ENCODE results near the gene FRAS1. TPM values are rescaled to one million over a fixed set of nuclear protein-coding genes. Genes with fewer than 3 reads are reported as not detected.

FRAS1 gene
- polyA plus RNA-seq, 1 donor from 2014 or later = 2.8 TPM

DNA sequence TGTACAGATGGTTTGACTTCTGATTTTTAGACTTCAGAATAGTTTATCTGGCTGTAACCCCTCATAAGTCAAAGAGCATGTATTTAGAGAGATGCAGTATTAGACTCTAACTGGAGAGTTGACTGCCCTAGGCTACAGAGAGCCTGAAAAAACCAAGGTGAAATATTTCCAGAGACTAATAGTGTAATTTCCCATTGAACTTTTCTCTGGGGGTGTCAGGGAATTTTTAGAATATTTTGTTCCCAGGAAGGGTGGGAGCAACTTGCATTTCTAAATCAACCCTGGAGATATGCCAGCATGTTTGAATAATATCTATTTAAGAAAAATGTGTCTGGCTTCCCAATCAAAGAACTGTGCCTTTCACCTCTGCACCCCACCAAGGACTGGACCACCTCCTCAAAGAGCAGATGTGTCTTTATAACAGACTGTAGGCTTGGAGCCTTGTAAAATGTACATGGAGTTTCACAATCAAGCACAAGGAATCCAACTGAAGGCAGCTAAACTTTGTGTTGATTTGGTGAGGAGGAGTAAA lies 496.5 kb downstream of the FRAS1 start (continued):
- TF ChIP-seq, protein P1, sequence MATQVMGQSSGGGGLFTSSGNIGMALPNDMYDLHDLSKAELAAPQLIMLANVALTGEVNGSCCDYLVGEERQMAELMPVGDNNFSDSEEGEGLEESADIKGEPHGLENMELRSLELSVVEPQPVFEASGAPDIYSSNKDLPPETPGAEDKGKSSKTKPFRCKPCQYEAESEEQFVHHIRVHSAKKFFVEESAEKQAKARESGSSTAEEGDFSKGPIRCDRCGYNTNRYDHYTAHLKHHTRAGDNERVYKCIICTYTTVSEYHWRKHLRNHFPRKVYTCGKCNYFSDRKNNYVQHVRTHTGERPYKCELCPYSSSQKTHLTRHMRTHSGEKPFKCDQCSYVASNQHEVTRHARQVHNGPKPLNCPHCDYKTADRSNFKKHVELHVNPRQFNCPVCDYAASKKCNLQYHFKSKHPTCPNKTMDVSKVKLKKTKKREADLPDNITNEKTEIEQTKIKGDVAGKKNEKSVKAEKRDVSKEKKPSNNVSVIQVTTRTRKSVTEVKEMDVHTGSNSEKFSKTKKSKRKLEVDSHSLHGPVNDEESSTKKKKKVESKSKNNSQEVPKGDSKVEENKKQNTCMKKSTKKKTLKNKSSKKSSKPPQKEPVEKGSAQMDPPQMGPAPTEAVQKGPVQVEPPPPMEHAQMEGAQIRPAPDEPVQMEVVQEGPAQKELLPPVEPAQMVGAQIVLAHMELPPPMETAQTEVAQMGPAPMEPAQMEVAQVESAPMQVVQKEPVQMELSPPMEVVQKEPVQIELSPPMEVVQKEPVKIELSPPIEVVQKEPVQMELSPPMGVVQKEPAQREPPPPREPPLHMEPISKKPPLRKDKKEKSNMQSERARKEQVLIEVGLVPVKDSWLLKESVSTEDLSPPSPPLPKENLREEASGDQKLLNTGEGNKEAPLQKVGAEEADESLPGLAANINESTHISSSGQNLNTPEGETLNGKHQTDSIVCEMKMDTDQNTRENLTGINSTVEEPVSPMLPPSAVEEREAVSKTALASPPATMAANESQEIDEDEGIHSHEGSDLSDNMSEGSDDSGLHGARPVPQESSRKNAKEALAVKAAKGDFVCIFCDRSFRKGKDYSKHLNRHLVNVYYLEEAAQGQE (IDR thresholded peaks at IDR 0.05; ENCODE audit: borderline replicate concordance) = no peak

DNA sequence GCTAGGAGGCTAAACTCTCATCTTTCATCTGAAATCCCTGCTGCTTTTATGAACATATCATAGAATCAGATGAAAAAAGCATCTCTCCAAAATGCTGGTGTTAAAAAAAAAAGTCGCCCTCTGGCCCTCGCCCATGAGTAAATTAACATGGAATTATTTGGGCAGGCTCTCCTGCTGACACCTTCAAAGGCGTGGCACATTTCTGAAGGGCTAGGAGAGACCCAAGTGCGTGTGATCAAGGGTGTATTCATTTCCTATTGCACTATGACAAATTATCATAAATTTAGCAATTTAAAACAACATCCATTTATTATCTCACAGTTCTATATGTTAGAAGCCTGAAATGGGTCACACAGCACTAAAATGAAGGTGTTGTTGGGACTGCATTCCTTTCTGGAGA lies 499.5 kb downstream of the FRAS1 start:
- Histone ChIP-seq H3K27me3 (ENCODE audit: insufficient read depth, low read depth, low read length) (peaks cover 15% of the 10 kb centered on the region), H3K36me3 (ENCODE audit: insufficient read depth, low read length) (no peaks in the 10 kb centered on the region), H3K4me3 (ENCODE audit: low read length) (no peak overlapping the region), H3K4me2 (ENCODE audit: low read length) (no peak overlapping the region), H3F3A (ENCODE audit: insufficient read depth, low read length, poor library complexity, severe bottlenecking) (no peaks in the 10 kb centered on the region), H3K9me3 (ENCODE audit: low read length) (no peaks in the 10 kb centered on the region), H3K79me2 (replicated peaks; ENCODE audit: insufficient read depth, low read length) (no peaks in the 10 kb centered on the region), H3K27ac (ENCODE audit: low read length) (no peak overlapping the region), H3K9ac (ENCODE audit: low read length) (no peak overlapping the region), H2AFZ (ENCODE audit: low read depth, low read length) (no peak overlapping the region), H4K20me1 (ENCODE audit: insufficient read depth) (no peaks in the 10 kb centered on the region), H3K9me2 (ENCODE audit: insufficient read depth, low read length) (no peaks in the 10 kb centered on the region)
- no peak for TF ChIP-seq TAF1 (IDR thresholded peaks at IDR 0.05; ENCODE audit: low read depth)
- no peak for TF ChIP-seq MXI1 (conservative IDR thresholded peaks at IDR 0.05; ENCODE audit: poor library complexity, severe bottlenecking)
- TF ChIP-seq, protein P1 (IDR thresholded peaks at IDR 0.05; ENCODE audit: borderline replicate concordance) = no peak

DNA sequence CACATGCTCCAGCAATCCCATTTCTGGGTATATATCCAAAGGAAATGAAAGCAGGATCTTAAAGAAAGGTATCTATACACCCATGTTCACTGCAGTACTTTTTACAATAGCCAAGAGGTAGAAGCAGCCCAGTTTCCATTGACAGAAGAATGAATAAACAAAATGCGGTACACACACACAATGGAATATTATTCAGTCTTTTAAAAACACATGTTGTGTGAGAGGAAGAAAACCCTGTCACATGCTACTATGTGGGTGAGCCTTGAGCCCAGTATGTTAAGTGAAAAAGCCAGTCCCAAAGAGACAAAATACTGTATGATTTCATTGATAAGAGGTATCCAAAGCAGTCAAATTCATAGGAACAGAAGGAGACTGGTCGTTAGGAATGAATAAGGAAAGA lies 500.7 kb downstream of the FRAS1 start:
- no peaks in the 10 kb centered on the region for H3F3A ChIP-seq (ENCODE audit: insufficient read depth, low read length, poor library complexity, severe bottlenecking)
- H3K9ac ChIP-seq (ENCODE audit: low read length) = no peak overlapping the region
- H4K20me1 ChIP-seq (ENCODE audit: insufficient read depth) = no peaks in the 10 kb centered on the region
- no peak overlapping the region for H3K27ac ChIP-seq (ENCODE audit: low read length)
- H2AFZ ChIP-seq (ENCODE audit: low read depth, low read length) = no peak overlapping the region
- H3K36me3 ChIP-seq (ENCODE audit: insufficient read depth, low read length) = no peaks in the 10 kb centered on the region
- TF ChIP-seq SMC3 (conservative IDR thresholded peaks at IDR 0.05; ENCODE audit: poor library complexity) (no peak), MXI1 (conservative IDR thresholded peaks at IDR 0.05; ENCODE audit: poor library complexity, severe bottlenecking) (no peak), TAF1 (IDR thresholded peaks at IDR 0.05; ENCODE audit: low read depth) (no peak)
- TF ChIP-seq, protein P2, sequence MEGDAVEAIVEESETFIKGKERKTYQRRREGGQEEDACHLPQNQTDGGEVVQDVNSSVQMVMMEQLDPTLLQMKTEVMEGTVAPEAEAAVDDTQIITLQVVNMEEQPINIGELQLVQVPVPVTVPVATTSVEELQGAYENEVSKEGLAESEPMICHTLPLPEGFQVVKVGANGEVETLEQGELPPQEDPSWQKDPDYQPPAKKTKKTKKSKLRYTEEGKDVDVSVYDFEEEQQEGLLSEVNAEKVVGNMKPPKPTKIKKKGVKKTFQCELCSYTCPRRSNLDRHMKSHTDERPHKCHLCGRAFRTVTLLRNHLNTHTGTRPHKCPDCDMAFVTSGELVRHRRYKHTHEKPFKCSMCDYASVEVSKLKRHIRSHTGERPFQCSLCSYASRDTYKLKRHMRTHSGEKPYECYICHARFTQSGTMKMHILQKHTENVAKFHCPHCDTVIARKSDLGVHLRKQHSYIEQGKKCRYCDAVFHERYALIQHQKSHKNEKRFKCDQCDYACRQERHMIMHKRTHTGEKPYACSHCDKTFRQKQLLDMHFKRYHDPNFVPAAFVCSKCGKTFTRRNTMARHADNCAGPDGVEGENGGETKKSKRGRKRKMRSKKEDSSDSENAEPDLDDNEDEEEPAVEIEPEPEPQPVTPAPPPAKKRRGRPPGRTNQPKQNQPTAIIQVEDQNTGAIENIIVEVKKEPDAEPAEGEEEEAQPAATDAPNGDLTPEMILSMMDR (IDR thresholded peaks at IDR 0.05; ENCODE audit: poor library complexity, severe bottlenecking) = no peak
- H3K27me3 ChIP-seq (ENCODE audit: insufficient read depth, low read depth, low read length) = peaks cover 3% of the 10 kb centered on the region
- no peaks in the 10 kb centered on the region for H3K9me2 ChIP-seq (ENCODE audit: insufficient read depth, low read length)
- no peak overlapping the region for H3K4me3 ChIP-seq (ENCODE audit: low read length)
- no peaks in the 10 kb centered on the region for H3K79me2 ChIP-seq (replicated peaks; ENCODE audit: insufficient read depth, low read length)
- no peak overlapping the region for H3K4me2 ChIP-seq (ENCODE audit: low read length)
- no peaks in the 10 kb centered on the region for H3K9me3 ChIP-seq (ENCODE audit: low read length)

All from neural cell (in vitro differentiated cells).